OCI-LY3 (cell line): ENCODE results near the gene PRL.

Experiments
- H2AFZ ChIP-seq: fragments of 200-600, 300-600 bp; shearing (Covaris generic); 2 replicates; pipeline ENCODE4 v1.6.0; 2014; ENCODE audit warnings: antibody characterized with exemption, low read depth, low read length
- H3K27ac ChIP-seq: fragments of 200-600, 300-600 bp; sonication (generic); 2 replicates; pipeline ENCODE4 v1.5.1; 2014; ENCODE audit warnings: mild to moderate bottlenecking, low read length, moderate library complexity, mixed read lengths
- H3K27me3 ChIP-seq: fragments of 200-600, 300-600 bp; sonication (generic); 2 replicates; pipeline ENCODE4 v1.6.1; 2014; ENCODE audit warnings: low read depth, low read length, mixed read lengths
- H3K36me3 ChIP-seq: fragments of 200-600, 300-600 bp; sonication (generic); replicated peaks from 2 replicates; pipeline ENCODE3; 2014; ENCODE audit warnings: low read depth, low read length, mixed read lengths
- H3K4me1 ChIP-seq: fragments of 300-600, 200-600 bp; sonication (generic); 2 replicates; pipeline ENCODE4 v1.6.1; 2014; ENCODE audit warnings: low read length, mixed read lengths
- H3K4me2 ChIP-seq: fragments of 200-600, 300-600 bp; sonication (generic); 2 replicates; pipeline ENCODE4 v1.6.1; 2014; ENCODE audit warnings: low read length, mixed read lengths
- H3K4me3 ChIP-seq: fragments of 300-600, 200-600 bp; sonication (generic); 2 replicates; pipeline ENCODE4 v1.5.1; 2014; ENCODE audit warnings: antibody characterized with exemption, mild to moderate bottlenecking, low read length, moderate library complexity
- H3K79me2 ChIP-seq: fragments of 300-600, 200-600 bp; shearing (Covaris generic); 2 replicates; pipeline ENCODE4 v1.6.1; 2014; ENCODE audit warnings: mild to moderate bottlenecking, low read length, mixed read lengths
- H3K9ac ChIP-seq: fragments of 300-600, 200-600 bp; shearing (Covaris generic); 2 replicates; pipeline ENCODE4 v1.6.0; 2014; ENCODE audit warnings: mild to moderate bottlenecking, low read length, moderate library complexity
- H3K9me3 ChIP-seq: fragments of 200-600, 300-600 bp; shearing (Covaris generic); 2 replicates; pipeline ENCODE4 v1.6.1; 2014; ENCODE audit warnings: low read length, mixed read lengths; ENCODE audit not compliant: insufficient read depth
- H4K20me1 ChIP-seq: fragments of 200-600, 300-600 bp; sonication (generic); 2 replicates; pipeline ENCODE4 v1.6.1; 2016; ENCODE audit warnings: low read length, mixed read lengths; ENCODE audit not compliant: insufficient read depth
- EZH2phosphoT487 ChIP-seq: fragments of 200-600 bp; shearing (Covaris generic); IDR thresholded peaks from 2 replicates; pipeline ENCODE4 v1.6.1; 2018; ENCODE audit warnings: antibody characterized with exemption, mixed run types, low read depth
- TF ChIP-seq, protein P1 (sequence below): fragments of 200-600, 300-600 bp; sonication (generic); IDR thresholded peaks from 2 replicates; pipeline ENCODE4 v1.5.1; 2014; ENCODE audit warnings: antibody characterized with exemption, low read length, low read depth

Gene PRL

DNA sequence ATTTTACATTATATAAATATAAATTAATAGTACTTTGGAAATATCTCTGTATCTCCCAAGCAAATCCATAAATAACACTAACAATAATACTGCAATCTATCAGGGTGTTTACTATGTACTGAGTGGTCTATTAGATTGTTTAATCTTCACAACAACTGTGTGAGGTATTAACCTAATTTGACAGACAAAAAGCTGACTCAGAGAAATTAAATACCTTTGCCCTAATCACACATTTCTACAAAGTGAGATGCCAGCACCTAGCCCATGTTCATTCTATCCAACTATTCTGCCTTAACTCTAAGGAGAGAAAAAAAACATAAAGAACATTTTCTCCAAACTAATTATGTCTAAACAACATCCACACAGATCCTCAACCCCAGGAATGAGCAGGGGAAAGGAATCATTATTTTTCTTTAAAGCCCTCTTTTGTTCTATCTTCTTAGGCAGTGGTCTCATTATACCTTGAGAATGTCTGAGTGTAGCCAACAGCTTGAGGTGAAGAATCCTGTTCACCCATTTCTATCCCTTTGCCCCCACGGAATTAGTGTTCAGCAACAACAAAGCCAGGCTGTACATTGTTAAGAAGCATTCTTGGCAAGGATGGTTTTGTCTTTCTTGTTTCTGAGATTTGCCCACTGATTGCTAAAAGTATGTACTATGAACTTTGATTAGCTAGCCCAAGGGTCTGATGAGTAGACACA lies 42.7 kb downstream of the PRL start:
- Histone ChIP-seq H3K79me2 (no peaks in the 10 kb centered on the region), H3K9me3 (no peaks in the 10 kb centered on the region), H3K27me3 (no peaks in the 10 kb centered on the region), H3K4me1 (no peaks in the 10 kb centered on the region), H3K27ac (no peak overlapping the region), H3K4me2 (no peak overlapping the region), H4K20me1 (no peaks in the 10 kb centered on the region), H3K4me3 (no peak overlapping the region), H3K36me3 (no peaks in the 10 kb centered on the region), H3K9ac (no peak overlapping the region), H2AFZ (no peak overlapping the region)
- no peak for TF ChIP-seq EZH2phosphoT487
- TF ChIP-seq, protein P1, sequence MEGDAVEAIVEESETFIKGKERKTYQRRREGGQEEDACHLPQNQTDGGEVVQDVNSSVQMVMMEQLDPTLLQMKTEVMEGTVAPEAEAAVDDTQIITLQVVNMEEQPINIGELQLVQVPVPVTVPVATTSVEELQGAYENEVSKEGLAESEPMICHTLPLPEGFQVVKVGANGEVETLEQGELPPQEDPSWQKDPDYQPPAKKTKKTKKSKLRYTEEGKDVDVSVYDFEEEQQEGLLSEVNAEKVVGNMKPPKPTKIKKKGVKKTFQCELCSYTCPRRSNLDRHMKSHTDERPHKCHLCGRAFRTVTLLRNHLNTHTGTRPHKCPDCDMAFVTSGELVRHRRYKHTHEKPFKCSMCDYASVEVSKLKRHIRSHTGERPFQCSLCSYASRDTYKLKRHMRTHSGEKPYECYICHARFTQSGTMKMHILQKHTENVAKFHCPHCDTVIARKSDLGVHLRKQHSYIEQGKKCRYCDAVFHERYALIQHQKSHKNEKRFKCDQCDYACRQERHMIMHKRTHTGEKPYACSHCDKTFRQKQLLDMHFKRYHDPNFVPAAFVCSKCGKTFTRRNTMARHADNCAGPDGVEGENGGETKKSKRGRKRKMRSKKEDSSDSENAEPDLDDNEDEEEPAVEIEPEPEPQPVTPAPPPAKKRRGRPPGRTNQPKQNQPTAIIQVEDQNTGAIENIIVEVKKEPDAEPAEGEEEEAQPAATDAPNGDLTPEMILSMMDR, result no peak

DNA sequence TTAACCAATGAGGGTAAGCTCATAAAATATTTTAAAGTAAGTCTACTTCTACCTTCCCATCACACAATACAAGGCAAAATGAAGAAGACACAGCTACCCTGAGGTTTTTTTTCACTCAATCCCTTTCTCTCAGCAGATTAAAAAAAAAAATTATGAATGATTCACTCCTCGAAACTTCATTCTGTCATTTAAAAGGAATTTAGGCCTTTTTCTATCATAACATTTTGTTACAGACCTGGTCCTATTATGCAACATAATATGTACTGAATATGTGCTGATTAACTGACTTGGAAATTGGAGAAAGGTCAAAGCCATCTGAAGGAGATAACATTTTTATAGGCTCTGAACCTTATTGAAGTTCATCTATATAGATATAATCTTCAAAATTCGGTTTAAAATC lies 45.5 kb downstream of the PRL start:
- TF ChIP-seq EZH2phosphoT487, result no peak
- TF ChIP-seq, protein P1, result no peak
- Histone ChIP-seq H3K27ac (no peak overlapping the region), H2AFZ (no peak overlapping the region), H3K36me3 (no peaks in the 10 kb centered on the region), H3K9ac (no peak overlapping the region), H3K4me1 (no peaks in the 10 kb centered on the region), H3K79me2 (no peaks in the 10 kb centered on the region), H3K4me3 (no peak overlapping the region), H3K4me2 (no peak overlapping the region), H3K9me3 (no peaks in the 10 kb centered on the region), H3K27me3 (no peaks in the 10 kb centered on the region), H4K20me1 (no peaks in the 10 kb centered on the region)

DNA sequence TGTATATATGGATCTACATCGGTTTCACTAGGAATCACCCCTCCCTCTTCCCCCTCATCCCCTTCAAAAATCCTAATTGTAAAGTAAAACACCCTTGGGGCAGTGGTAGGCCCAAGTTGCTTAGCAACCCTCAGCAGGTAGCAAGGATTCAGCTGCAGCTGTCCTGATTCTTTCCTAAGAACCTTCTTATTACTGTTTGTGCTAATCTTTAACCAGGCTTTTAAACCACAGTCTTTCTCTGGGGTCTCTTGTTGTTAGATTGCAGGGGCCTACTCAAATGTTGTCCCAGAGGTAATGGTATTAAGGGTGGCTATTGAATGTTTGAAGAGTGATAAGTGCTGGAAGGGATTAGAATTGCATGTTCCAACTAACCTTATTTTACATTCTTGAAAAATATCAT lies 46.4 kb downstream of the PRL start:
- H3K9ac ChIP-seq, result no peak overlapping the region
- H3K27ac ChIP-seq, result no peak overlapping the region
- no peaks in the 10 kb centered on the region for H3K79me2 ChIP-seq
- TF ChIP-seq EZH2phosphoT487, result no peak
- TF ChIP-seq, protein P1, result no peak
- no peaks in the 10 kb centered on the region for H3K4me1 ChIP-seq
- no peaks in the 10 kb centered on the region for H3K9me3 ChIP-seq
- H3K4me3 ChIP-seq, result no peak overlapping the region
- H4K20me1 ChIP-seq, result no peaks in the 10 kb centered on the region
- no peak overlapping the region for H3K4me2 ChIP-seq
- no peak overlapping the region for H2AFZ ChIP-seq
- no peaks in the 10 kb centered on the region for H3K27me3 ChIP-seq
- H3K36me3 ChIP-seq, result no peaks in the 10 kb centered on the region

DNA sequence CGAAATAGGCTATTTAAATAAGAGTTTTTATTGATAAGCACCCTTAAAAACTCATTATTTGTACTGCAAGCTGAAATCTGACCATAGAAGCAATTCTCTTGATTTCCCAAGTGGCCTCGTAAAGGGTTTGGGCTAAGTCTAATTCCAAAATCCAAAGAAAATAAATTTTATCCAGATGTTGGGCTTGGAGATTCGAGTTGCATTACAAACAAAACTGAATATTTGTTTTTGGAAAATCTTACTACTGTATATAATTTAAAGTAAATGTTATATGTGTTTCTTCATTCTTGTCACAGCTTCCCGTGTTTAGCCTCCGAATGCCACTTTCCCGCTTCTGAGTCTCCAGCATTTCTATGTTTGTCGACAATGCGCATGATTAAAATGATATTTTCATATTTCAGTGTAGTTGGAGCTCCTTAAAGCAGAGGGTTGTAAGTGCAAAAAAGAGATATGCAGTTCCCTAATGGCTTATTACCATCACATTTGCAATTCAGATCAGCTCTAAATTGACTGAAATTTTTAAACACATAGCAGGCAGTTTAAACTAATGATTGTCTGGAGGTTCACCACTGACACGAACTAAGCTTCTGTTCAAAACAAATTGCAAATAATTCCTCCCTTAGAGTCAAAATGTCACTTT lies 47.0 kb downstream of the PRL start:
- Histone ChIP-seq H3K27ac (no peak overlapping the region), H3K9ac (no peak overlapping the region), H3K4me2 (no peak overlapping the region)

More for the DNA sequence above, 47.0 kb downstream of the PRL start:
- H3K9me3 ChIP-seq, result no peaks in the 10 kb centered on the region
- no peak for TF ChIP-seq EZH2phosphoT487
- TF ChIP-seq, protein P1, result no peak
- H3K27me3 ChIP-seq, result no peaks in the 10 kb centered on the region
- H3K4me1 ChIP-seq, result no peaks in the 10 kb centered on the region
- no peaks in the 10 kb centered on the region for H3K79me2 ChIP-seq
- H3K4me3 ChIP-seq, result no peak overlapping the region
- H2AFZ ChIP-seq, result no peak overlapping the region
- no peaks in the 10 kb centered on the region for H4K20me1 ChIP-seq
- no peaks in the 10 kb centered on the region for H3K36me3 ChIP-seq
